Measurements from ENCODE around the gene RSPH6A.

The RSPH6A gene

GRCh38 chr19:45767410-45767880 lies 47.7 kb downstream of the RSPH6A start:
- ATAC-seq: peak; percentile 37
- TF ChIP-seq ZFP30 (CRISPR knock-in tag; IDR thresholded peaks at IDR 0.05): no peak
- no peak for TF ChIP-seq GLIS3 (CRISPR knock-in tag; IDR thresholded peaks at IDR 0.05)
- no peak for TF ChIP-seq ARNTL (CRISPR knock-in tag; IDR thresholded peaks at IDR 0.05; ENCODE audit: borderline replicate concordance, low read depth)
- no peak for TF ChIP-seq CSRNP3 (CRISPR knock-in tag; IDR thresholded peaks at IDR 0.05)
- no peak for TF ChIP-seq ZC3H10 (CRISPR knock-in tag; IDR thresholded peaks at IDR 0.05)
- no peak for TF ChIP-seq RARB (CRISPR knock-in tag; IDR thresholded peaks at IDR 0.05)

- no peak for ATAC-seq
- TF ChIP-seq GLIS3 (CRISPR knock-in tag; IDR thresholded peaks at IDR 0.05) (no peak), TOX (CRISPR knock-in tag; IDR thresholded peaks at IDR 0.05; ENCODE audit: borderline replicate concordance) (no peak), TCF4 (CRISPR knock-in tag; IDR thresholded peaks at IDR 0.05; ENCODE audit: borderline replicate concordance) (no peak), RARB (CRISPR knock-in tag; IDR thresholded peaks at IDR 0.05) (no peak), ZFP30 (CRISPR knock-in tag; IDR thresholded peaks at IDR 0.05) (no peak), ZNF8 (CRISPR knock-in tag; IDR thresholded peaks at IDR 0.05) (no peak), PATZ1 (CRISPR knock-in tag; IDR thresholded peaks at IDR 0.05; ENCODE audit: borderline replicate concordance) (no peak), BACH2 (CRISPR knock-in tag; IDR thresholded peaks at IDR 0.05; ENCODE audit: borderline replicate concordance) (no peak), CSDC2 (CRISPR knock-in tag; IDR thresholded peaks at IDR 0.05) (no peak)
Measured at GRCh38 chr19:45766869-45767346, 48.2 kb downstream of the RSPH6A start.

GRCh38 chr19:45766296-45766868 lies 48.7 kb downstream of the RSPH6A start:
- ATAC-seq: no peak
- TF ChIP-seq ZNF70 (CRISPR knock-in tag; IDR thresholded peaks at IDR 0.05): no peak
- TF ChIP-seq OSR1 (CRISPR knock-in tag; IDR thresholded peaks at IDR 0.05): no peak
- no peak for TF ChIP-seq BACH2 (CRISPR knock-in tag; IDR thresholded peaks at IDR 0.05; ENCODE audit: borderline replicate concordance)
- no peak for TF ChIP-seq PPARA (CRISPR knock-in tag; IDR thresholded peaks at IDR 0.05; ENCODE audit: borderline replicate concordance)
- TF ChIP-seq ESRRG (CRISPR knock-in tag; IDR thresholded peaks at IDR 0.05): no peak
- TF ChIP-seq ZFP3 (CRISPR knock-in tag; IDR thresholded peaks at IDR 0.05): no peak
- no peak for TF ChIP-seq ISL1 (CRISPR knock-in tag; IDR thresholded peaks at IDR 0.05)
- TF ChIP-seq ZNF8 (CRISPR knock-in tag; IDR thresholded peaks at IDR 0.05): no peak

GRCh38 chr19:45765702-45766295 lies 49.3 kb downstream of the RSPH6A start:
- ATAC-seq: no peak
- TF ChIP-seq RARB (CRISPR knock-in tag; IDR thresholded peaks at IDR 0.05) (no peak), SNAI2 (CRISPR knock-in tag; IDR thresholded peaks at IDR 0.05) (no peak), BACH2 (CRISPR knock-in tag; IDR thresholded peaks at IDR 0.05; ENCODE audit: borderline replicate concordance) (no peak), ZNF8 (CRISPR knock-in tag; IDR thresholded peaks at IDR 0.05) (no peak), CSDC2 (CRISPR knock-in tag; IDR thresholded peaks at IDR 0.05) (no peak), ESRRG (CRISPR knock-in tag; IDR thresholded peaks at IDR 0.05) (no peak)

GRCh38 chr19:45764945-45765701 lies 50.0 kb downstream of the RSPH6A start:
- no peak for ATAC-seq
- no peak for TF ChIP-seq GLIS3 (CRISPR knock-in tag; IDR thresholded peaks at IDR 0.05)
- TF ChIP-seq TCF4 (CRISPR knock-in tag; IDR thresholded peaks at IDR 0.05; ENCODE audit: borderline replicate concordance): no peak
- TF ChIP-seq ZNF565 (CRISPR knock-in tag; conservative IDR thresholded peaks at IDR 0.05; ENCODE audit: low read depth): no peak
- no peak for TF ChIP-seq TSHZ2 (CRISPR knock-in tag; IDR thresholded peaks at IDR 0.05)
- no peak for TF ChIP-seq ZFP3 (CRISPR knock-in tag; IDR thresholded peaks at IDR 0.05)
- TF ChIP-seq TOX (CRISPR knock-in tag; IDR thresholded peaks at IDR 0.05; ENCODE audit: borderline replicate concordance): no peak
- TF ChIP-seq ZFP30 (CRISPR knock-in tag; IDR thresholded peaks at IDR 0.05): no peak
- no peak for TF ChIP-seq ARNTL (CRISPR knock-in tag; IDR thresholded peaks at IDR 0.05; ENCODE audit: borderline replicate concordance, low read depth)
- no peak for TF ChIP-seq PPARA (CRISPR knock-in tag; IDR thresholded peaks at IDR 0.05; ENCODE audit: borderline replicate concordance)
- TF ChIP-seq RARB (CRISPR knock-in tag; IDR thresholded peaks at IDR 0.05): no peak
- no peak for TF ChIP-seq SNAI2 (CRISPR knock-in tag; IDR thresholded peaks at IDR 0.05)
- no peak for TF ChIP-seq CREB5 (CRISPR knock-in tag; IDR thresholded peaks at IDR 0.05; ENCODE audit: low read depth)
- TF ChIP-seq PATZ1 (CRISPR knock-in tag; IDR thresholded peaks at IDR 0.05; ENCODE audit: borderline replicate concordance): no peak
- no peak for TF ChIP-seq BACH2 (CRISPR knock-in tag; IDR thresholded peaks at IDR 0.05; ENCODE audit: borderline replicate concordance)
